ENCODE measurements around the gene MCF2L.
A peak's percentile ranks its signal among the peaks of the same experiment; 100 is the strongest.

The MCF2L gene

DNA sequence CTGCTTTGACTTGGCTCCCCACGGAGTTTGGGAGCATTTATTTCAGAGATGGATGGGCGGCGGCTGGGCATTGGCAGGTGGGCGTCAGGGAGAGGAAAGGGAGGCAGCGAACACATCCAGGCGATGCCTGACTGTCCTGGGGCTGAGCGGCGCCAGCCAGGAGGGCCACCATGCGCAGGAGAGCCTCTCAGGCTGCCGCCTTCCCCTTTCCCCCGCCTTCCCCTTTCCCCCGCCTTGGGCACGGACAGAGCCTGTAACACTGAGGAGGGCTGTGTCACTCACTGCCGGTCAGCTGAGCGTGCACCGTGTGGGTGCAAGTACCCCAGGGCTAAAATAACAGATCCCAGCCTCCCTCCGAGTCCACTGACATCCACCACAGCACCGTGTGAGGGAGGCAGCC lies 11.4 kb downstream of the MCF2L start:
- H3K27me3 ChIP-seq (ENCODE audit: control insufficient read depth, insufficient read depth, low read length): peaks cover 3% of the 10 kb centered on the region
- H3K4me3 ChIP-seq (ENCODE audit: low read length): peak overlapping the region; percentile 32
- no peak overlapping the region for H3K27ac ChIP-seq (ENCODE audit: low read depth, low read length)
- H3K4me1 ChIP-seq (ENCODE audit: control insufficient read depth, insufficient read depth, low read length): no peaks in the 10 kb centered on the region
- no peak overlapping the region for H3K9ac ChIP-seq (ENCODE audit: low read length)
- H3K36me3 ChIP-seq (ENCODE audit: control insufficient read depth, insufficient read depth, low read length): no peaks in the 10 kb centered on the region

DNA sequence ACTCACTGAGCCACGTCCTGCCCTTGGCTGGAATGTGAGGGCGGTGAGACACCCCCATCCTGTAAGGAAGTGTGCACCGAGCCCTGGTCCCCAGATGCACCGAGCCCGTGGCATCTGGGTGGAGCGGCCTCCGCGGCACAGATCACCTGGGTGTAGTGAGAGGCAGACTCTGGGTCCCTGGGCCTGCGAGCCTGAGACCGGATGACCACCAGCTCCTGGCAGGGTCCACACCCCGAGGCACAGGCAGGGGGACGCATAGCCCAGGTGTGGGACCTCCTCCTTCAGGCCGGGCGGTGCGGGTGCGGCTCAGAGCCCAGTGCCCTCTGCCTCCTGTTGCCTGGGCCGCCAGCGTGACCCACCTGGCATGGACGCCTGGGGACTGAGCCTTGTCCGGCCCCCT lies 12.4 kb downstream of the MCF2L start:
- Histone ChIP-seq H3K27ac (ENCODE audit: low read depth, low read length) (no peak overlapping the region), H3K4me1 (ENCODE audit: control insufficient read depth, insufficient read depth, low read length) (no peaks in the 10 kb centered on the region), H3K9ac (ENCODE audit: low read length) (no peak overlapping the region), H3K27me3 (ENCODE audit: control insufficient read depth, insufficient read depth, low read length) (peaks cover 3% of the 10 kb centered on the region), H3K36me3 (ENCODE audit: control insufficient read depth, insufficient read depth, low read length) (no peaks in the 10 kb centered on the region), H3K4me3 (ENCODE audit: low read length) (no peak overlapping the region)

DNA sequence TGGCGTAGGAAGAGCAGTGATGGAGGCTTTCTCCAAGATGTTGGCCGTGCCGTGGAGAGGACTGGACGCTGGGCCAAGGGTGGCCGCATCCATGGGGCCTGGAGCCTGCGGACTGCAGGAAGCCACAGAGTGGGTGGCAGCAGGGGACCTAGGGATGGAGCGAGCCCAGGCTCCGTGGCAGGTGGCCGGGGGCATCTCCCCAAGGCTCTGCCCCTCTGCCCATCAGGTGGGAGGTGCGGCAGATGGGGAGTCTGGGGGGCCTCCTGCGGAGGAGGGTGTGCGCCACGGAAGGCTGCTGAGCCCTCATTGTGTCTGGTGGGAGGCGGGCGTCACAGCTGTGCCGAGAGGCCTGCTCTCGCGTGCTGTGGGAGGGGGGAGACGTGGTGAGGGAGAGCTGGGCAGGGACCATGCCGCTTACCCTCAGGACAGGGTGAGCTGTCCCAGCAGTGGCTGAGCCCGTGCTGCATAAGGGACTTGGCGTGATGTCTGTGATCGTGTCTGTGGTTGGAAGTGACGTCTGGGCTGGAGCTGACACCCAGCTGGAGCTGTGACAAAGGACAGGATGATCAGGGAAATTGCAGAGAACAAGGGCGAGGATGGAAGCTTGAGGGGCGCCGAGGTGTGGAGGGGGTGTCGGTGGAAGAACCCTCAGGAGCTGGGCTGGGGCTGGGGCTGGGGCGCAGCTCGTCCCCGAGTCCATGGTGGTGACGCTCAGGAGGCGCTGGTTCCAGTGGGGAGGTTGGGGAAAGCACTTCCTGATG lies 13.4 kb downstream of the MCF2L start:
- Histone ChIP-seq H3K9ac (ENCODE audit: low read length) (no peak overlapping the region), H3K4me1 (ENCODE audit: control insufficient read depth, insufficient read depth, low read length) (no peaks in the 10 kb centered on the region)

DNA sequence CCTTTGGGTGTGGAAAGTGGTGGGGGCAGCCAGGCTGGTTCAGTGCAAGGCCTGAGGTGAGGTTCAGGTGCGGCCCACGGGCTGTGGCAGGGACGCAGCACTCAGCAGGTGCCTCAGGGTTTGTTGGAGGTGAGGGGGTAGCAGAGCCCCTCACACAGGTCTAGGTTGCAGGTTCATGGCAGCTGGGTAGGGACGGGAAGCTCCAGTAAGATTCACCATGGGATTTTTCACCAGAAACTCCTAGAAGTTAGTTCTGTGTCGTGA lies 14.0 kb downstream of the MCF2L start:
- Histone ChIP-seq H3K27ac (ENCODE audit: low read depth, low read length) (no peak overlapping the region), H3K9ac (ENCODE audit: low read length) (no peak overlapping the region)

More for the DNA sequence above, 13.4 kb downstream of the MCF2L start:
- H3K36me3 ChIP-seq (ENCODE audit: control insufficient read depth, insufficient read depth, low read length): no peaks in the 10 kb centered on the region
- peaks cover 3% of the 10 kb centered on the region for H3K27me3 ChIP-seq (ENCODE audit: control insufficient read depth, insufficient read depth, low read length)
- no peak overlapping the region for H3K27ac ChIP-seq (ENCODE audit: low read depth, low read length)
- no peak overlapping the region for H3K4me3 ChIP-seq (ENCODE audit: low read length)

DNA sequence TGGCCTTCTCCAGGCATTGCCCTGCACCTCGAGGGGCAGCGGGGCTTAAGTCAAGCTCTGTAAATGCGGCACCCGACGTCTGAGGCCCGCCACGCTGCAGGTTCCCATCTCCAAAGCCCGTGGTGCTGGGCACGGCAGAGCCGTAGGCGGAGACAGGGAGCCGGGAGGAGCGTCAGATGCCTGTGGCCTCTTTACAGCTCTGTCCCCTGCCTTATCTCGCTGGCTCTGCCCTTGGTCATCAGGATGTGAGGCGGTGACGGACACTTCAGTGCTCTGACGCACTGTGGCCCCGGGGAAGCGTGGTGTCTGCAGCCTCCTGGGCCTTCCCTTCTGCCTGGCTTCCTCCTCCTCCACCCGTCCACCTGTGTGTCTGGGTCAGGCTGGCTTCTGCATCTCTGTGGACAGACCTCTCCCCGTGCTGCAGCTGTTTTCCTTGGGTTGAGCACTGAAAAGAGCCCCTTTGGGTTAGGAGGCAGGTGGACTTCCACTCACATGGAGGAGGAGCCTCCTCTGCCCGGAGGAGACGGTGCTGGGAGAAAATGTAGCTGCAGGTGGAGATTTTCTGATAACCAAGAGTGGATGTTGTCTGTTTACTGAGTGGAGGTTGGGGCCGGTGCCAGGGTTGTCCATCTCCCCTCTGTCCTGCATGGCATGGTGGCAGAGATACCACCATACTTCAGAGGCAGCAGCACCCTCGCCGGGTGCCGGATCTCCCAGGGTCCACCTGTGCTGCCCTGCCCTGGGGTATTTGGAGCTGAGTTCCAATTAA lies 14.6 kb downstream of the MCF2L start:
- Histone ChIP-seq H3K27me3 (ENCODE audit: control insufficient read depth, insufficient read depth, low read length) (peaks cover 3% of the 10 kb centered on the region), H3K9ac (ENCODE audit: low read length) (no peak overlapping the region), H3K4me1 (ENCODE audit: control insufficient read depth, insufficient read depth, low read length) (no peaks in the 10 kb centered on the region), H3K36me3 (ENCODE audit: control insufficient read depth, insufficient read depth, low read length) (no peaks in the 10 kb centered on the region), H3K4me3 (ENCODE audit: low read length) (no peak overlapping the region), H3K27ac (ENCODE audit: low read depth, low read length) (no peak overlapping the region)

More for the DNA sequence above, 14.0 kb downstream of the MCF2L start:
- H3K4me3 ChIP-seq (ENCODE audit: low read length): no peak overlapping the region
- no peaks in the 10 kb centered on the region for H3K36me3 ChIP-seq (ENCODE audit: control insufficient read depth, insufficient read depth, low read length)
- H3K4me1 ChIP-seq (ENCODE audit: control insufficient read depth, insufficient read depth, low read length): no peaks in the 10 kb centered on the region
- peaks cover 3% of the 10 kb centered on the region for H3K27me3 ChIP-seq (ENCODE audit: control insufficient read depth, insufficient read depth, low read length)

DNA sequence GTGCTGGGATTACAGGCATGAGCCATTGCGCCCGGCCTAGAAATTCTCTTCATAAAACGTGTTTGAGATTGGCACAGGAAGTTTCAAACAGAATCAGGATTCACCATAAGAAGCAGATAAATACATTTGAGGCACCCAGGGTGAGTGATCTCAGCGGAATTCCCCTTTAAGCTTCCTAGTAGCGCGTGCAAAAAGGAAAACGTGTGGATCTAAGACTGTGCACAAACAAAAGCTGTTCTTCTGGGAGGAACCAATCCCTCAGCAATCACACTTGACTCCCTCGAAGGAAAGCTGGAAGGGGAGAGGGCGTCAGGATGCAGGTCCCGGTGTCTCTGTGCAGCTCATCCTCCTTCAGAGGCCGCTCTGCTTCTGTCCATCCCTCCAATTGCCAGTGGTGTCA lies 15.5 kb downstream of the MCF2L start:
- H3K4me1 ChIP-seq (ENCODE audit: control insufficient read depth, insufficient read depth, low read length): no peaks in the 10 kb centered on the region
- H3K27me3 ChIP-seq (ENCODE audit: control insufficient read depth, insufficient read depth, low read length): peaks cover 3% of the 10 kb centered on the region
- no peak overlapping the region for H3K27ac ChIP-seq (ENCODE audit: low read depth, low read length)
- H3K4me3 ChIP-seq (ENCODE audit: low read length): peak overlapping the region; percentile 37
- H3K9ac ChIP-seq (ENCODE audit: low read length): no peak overlapping the region
- H3K36me3 ChIP-seq (ENCODE audit: control insufficient read depth, insufficient read depth, low read length): no peaks in the 10 kb centered on the region

DNA sequence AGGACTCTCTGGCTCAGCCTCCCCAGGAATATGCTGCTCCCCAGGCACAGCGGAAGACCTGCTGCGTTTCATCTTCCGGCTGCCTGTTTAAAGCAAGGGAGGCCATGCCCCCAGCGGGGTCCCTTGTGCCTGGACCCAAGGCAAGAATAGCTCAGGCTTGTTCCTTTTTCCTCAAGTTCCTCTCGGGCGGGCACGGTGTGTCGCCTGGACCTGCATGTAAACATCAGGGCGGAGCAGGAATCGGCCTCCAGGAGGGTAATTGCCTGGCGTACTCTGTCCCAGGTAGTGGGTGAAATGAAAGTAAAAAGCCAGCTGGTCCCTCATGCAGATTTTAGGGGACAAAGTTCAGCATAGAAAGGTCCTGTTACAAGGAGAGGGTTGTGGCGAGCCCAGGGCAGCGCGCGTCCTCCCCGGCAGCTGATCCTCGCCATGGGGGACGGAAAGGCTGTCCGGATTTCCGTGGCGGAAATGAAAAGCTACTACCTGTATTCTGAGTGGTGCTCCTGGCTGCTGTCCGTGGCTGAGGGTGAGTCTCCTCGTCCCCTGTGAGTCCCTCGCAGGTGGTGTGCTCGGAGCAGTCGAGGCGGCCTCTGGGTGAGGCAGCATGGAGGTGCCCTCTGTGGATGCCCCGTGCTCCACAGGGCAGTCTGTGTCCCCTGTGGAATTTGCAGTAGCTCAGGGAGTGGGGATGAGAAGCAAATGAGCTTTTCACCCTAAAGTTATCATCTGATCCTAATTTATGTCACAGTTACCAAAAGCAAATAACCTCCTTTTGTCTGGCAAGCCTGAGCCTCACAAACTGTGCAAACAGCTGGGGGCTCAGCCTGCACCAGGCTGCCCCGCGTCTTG lies 16.2 kb downstream of the MCF2L start:
- H3K9ac ChIP-seq (ENCODE audit: low read length): no peak overlapping the region

DNA sequence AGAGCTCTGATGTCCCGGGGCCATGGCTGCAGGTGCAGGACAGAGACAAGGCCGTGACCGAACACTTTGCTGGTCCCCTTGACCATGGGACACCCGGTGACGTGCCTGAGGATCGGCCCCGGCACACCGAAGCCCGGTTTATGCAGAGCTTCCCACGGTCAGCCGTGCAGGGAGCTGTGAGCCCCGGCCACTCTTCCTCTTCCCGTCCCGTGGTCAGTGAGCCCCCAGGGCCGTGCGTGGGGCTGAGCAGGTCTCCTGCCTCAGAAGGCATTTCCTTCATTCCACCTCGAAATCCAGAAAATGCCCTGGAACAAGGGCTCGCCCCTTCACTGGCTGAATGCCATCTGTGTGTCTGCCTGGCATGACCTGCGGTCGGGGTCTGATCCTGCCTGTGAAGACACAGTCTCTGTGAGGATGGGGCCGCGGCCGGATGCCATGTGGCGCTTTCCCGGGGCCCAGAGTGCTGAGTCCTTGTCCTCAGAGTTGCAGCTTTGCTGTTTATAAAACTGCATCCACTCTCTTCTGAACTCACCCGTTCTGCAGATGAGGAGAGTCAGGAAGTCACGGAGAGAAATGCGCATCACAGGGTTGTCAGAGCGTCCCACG lies 16.9 kb downstream of the MCF2L start:
- Histone ChIP-seq H3K27ac (ENCODE audit: low read depth, low read length) (no peak overlapping the region), H3K4me3 (ENCODE audit: low read length) (peak overlapping the region; percentile 32)

More for the DNA sequence above, 16.2 kb downstream of the MCF2L start:
- peak overlapping the region; percentile 37 for H3K4me3 ChIP-seq (ENCODE audit: low read length)
- H3K27me3 ChIP-seq (ENCODE audit: control insufficient read depth, insufficient read depth, low read length): no peaks in the 10 kb centered on the region
- H3K27ac ChIP-seq (ENCODE audit: low read depth, low read length): no peak overlapping the region
- no peaks in the 10 kb centered on the region for H3K4me1 ChIP-seq (ENCODE audit: control insufficient read depth, insufficient read depth, low read length)
- H3K36me3 ChIP-seq (ENCODE audit: control insufficient read depth, insufficient read depth, low read length): no peaks in the 10 kb centered on the region

DNA sequence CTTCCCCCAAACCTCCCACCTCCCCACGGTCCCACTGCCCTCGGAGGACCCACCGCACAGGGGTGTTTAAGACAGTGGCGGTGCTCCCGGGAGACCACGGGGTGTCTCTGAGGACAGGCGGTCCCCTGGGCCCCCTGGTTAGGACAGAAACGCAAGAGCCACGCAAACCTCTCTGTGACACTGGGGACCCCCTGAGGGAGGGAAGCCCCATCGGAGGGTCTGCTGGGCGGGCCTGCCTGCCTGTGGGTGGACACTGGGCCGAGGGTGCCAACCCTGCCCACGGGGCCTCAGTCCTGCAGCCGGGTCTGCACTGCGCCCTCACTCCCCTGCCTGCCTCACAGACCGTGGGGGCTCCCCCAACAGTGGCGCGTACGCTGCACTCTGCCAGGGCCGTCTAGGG lies 17.5 kb downstream of the MCF2L start:
- Histone ChIP-seq H3K36me3 (ENCODE audit: control insufficient read depth, insufficient read depth, low read length) (no peaks in the 10 kb centered on the region), H3K4me3 (ENCODE audit: low read length) (no peak overlapping the region), H3K27me3 (ENCODE audit: control insufficient read depth, insufficient read depth, low read length) (no peaks in the 10 kb centered on the region), H3K27ac (ENCODE audit: low read depth, low read length) (no peak overlapping the region), H3K4me1 (ENCODE audit: control insufficient read depth, insufficient read depth, low read length) (no peaks in the 10 kb centered on the region), H3K9ac (ENCODE audit: low read length) (no peak overlapping the region)

More for the DNA sequence above, 16.9 kb downstream of the MCF2L start:
- Histone ChIP-seq H3K36me3 (ENCODE audit: control insufficient read depth, insufficient read depth, low read length) (no peaks in the 10 kb centered on the region), H3K4me1 (ENCODE audit: control insufficient read depth, insufficient read depth, low read length) (no peaks in the 10 kb centered on the region), H3K9ac (ENCODE audit: low read length) (no peak overlapping the region), H3K27me3 (ENCODE audit: control insufficient read depth, insufficient read depth, low read length) (no peaks in the 10 kb centered on the region)

DNA sequence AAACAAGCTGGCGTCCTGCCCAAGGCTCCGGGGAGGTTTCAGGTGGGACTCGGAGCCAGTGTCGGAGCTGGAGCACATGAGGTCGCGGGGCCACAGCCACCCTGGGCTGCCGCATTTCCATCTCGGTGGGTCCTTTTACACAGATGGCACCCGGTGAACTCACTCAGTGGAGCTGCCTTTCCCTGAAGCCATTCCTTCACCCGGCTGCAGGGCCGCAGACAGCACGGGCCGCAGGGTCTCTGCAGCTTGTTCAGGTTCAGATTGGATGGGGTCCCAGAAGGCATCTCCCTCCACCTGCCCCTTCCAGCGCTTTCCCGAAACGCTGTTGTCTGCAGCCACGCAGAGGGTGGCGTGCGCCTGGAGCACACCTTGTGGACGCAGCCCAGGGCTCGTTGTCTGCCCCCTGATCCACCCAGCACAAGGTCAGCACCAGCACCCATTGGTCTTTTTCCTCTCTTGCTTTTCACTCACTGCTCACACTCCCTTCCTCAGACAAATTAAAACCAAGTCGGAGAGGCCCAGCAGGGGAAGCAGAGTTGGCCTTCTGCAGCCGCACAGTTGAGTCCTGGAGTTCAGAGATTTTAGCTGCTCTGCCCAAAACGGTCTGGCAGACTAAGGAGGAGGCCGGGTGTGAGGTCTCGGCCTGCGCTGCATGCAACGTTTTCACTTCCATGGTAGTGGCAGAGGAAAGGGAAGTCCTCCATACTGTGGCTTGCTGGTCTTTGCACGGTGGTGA lies 18.1 kb downstream of the MCF2L start:
- Histone ChIP-seq H3K4me3 (ENCODE audit: low read length) (no peak overlapping the region), H3K27ac (ENCODE audit: low read depth, low read length) (no peak overlapping the region), H3K27me3 (ENCODE audit: control insufficient read depth, insufficient read depth, low read length) (no peaks in the 10 kb centered on the region), H3K36me3 (ENCODE audit: control insufficient read depth, insufficient read depth, low read length) (no peaks in the 10 kb centered on the region), H3K9ac (ENCODE audit: low read length) (no peak overlapping the region), H3K4me1 (ENCODE audit: control insufficient read depth, insufficient read depth, low read length) (no peaks in the 10 kb centered on the region)

DNA sequence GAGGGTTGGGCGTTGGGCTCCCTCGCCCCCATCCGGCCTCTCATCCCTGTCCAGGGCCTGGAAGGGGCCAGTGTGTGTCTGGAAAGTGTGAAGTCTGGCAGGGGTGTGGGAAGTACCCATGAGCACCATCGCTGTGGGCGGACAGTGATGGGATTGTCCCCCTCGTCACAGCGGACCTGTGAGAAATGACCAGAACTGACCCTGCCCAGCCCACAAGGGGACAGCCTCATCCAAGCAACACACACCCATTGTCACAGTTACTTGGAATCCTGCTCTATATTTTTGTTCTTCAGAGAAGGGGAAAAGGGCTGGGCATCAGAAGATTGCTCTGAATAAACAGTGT lies 18.6 kb downstream of the MCF2L start:
- no peak overlapping the region for H3K9ac ChIP-seq (ENCODE audit: low read length)
- no peak overlapping the region for H3K4me3 ChIP-seq (ENCODE audit: low read length)
- no peak overlapping the region for H3K27ac ChIP-seq (ENCODE audit: low read depth, low read length)
- no peaks in the 10 kb centered on the region for H3K36me3 ChIP-seq (ENCODE audit: control insufficient read depth, insufficient read depth, low read length)
- no peaks in the 10 kb centered on the region for H3K4me1 ChIP-seq (ENCODE audit: control insufficient read depth, insufficient read depth, low read length)
- H3K27me3 ChIP-seq (ENCODE audit: control insufficient read depth, insufficient read depth, low read length): no peaks in the 10 kb centered on the region

DNA sequence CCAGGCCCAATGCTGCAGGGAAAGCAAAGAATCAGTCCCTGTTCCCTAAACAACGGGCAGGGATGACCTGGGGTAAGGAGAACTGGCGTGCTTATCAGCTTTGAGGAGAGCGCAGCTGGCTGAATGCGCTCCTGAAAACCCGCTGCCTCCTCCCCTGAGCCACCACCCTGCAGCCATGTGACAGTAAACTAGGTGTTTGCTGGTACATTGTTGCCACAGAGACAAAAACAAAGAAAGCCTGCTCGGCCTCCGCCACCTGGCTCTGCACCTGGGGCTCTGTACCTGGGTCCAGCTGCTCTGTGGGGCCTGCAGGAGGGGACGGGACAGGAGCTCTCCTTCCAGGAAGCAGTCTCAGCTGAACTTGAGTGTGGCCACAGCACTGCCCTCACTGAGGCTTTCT lies 21.8 kb downstream of the MCF2L start:
- H3K4me1 ChIP-seq (ENCODE audit: control insufficient read depth, insufficient read depth, low read length): no peaks in the 10 kb centered on the region
- H3K4me3 ChIP-seq (ENCODE audit: low read length): no peak overlapping the region
- H3K36me3 ChIP-seq (ENCODE audit: control insufficient read depth, insufficient read depth, low read length): no peaks in the 10 kb centered on the region
- no peaks in the 10 kb centered on the region for H3K27me3 ChIP-seq (ENCODE audit: control insufficient read depth, insufficient read depth, low read length)
- no peak overlapping the region for H3K27ac ChIP-seq (ENCODE audit: low read depth, low read length)
- H3K9ac ChIP-seq (ENCODE audit: low read length): no peak overlapping the region
